SK-N-SH (cell line): ENCODE measurements around the gene CADM1.

Experiments used
- CHD2 ChIP-seq: fragments of 150-350 bp; IDR thresholded peaks from 2 replicates; pipeline ENCODE4 v1.6.1; 2018; ENCODE audit warnings: low read length; ENCODE audit not compliant: partially characterized antibody
- CTCF ChIP-seq: fragments of 200-600 bp; sonication (generic); IDR thresholded peaks from 2 replicates; pipeline ENCODE4 v1.6.1; 2017; ENCODE audit warnings: antibody characterized with exemption, mild to moderate bottlenecking, moderate library complexity
- EP300 ChIP-seq, 2 experiments: IDR thresholded peaks; 2 replicates each; pipeline versions ENCODE4 v1.4.0 to v1.6.1; 2012; ENCODE audit warnings: borderline replicate concordance in 1 of 2, low read depth in 1 of 2, low read length in 1 of 2
- TAF1 ChIP-seq: IDR thresholded peaks from 2 replicates; pipeline ENCODE4 v1.6.1; 2012; ENCODE audit warnings: low read depth, mild to moderate bottlenecking, low read length, moderate library complexity, borderline replicate concordance

- TF ChIP-seq CTCF = no peak
- no peak for TF ChIP-seq TAF1
- no peak for TF ChIP-seq EP300 (IDR thresholded peaks at IDR 0.05; ENCODE audit: borderline replicate concordance in 1 of 2, low read depth in 1 of 2, low read length in 1 of 2)
- no peak for TF ChIP-seq CHD2
These were observed 158.9 kb downstream of the CADM1 start for GRCh38 chr11:115345361-115345760.
